K562 (cell line): Measurements from ENCODE around the gene PRPSAP1. TPM values are rescaled to one million over a fixed set of nuclear protein-coding genes. Genes with fewer than 3 reads are reported as not detected.

Experiments
- BHLHE40 ChIP-seq: IDR thresholded peaks from 2 replicates; pipeline ENCODE4 v1.6.1; 2011; ENCODE audit warnings: low read length, improper control_type of control experiment
- CTBP1 ChIP-seq: fragments of 450-650 bp; IDR thresholded peaks from 2 replicates; pipeline ENCODE4 v1.6.1; 2016; ENCODE audit warnings: borderline replicate concordance
- EP300 ChIP-seq: IDR thresholded peaks from 2 replicates; pipeline ENCODE4 v1.6.1; 2012; ENCODE audit warnings: low read length, improper control_type of control experiment
- HDGF ChIP-seq: fragments of 450-650 bp; IDR thresholded peaks from 2 replicates; pipeline ENCODE4 v1.6.1; 2016
- MAZ ChIP-seq, 2 experiments: fragments of 450-650 bp in 1 of 2; sonication (generic) in 1 of 2; formaldehyde crosslinking; IDR thresholded peaks in 1 of 2; conservative IDR thresholded peaks in 1 of 2; 2 replicates each; pipeline versions ENCODE4 v1.4.0 to v1.5.0; 2020; ENCODE audit warnings: mild to moderate bottlenecking in 1 of 2, missing genetic modification reagents in 1 of 2
- MBD2 ChIP-seq: sonication (generic); IDR thresholded peaks from 2 replicates; pipeline ENCODE4 v1.6.1; 2016; ENCODE audit warnings: low read depth, borderline replicate concordance
- NFRKB ChIP-seq: fragments of 450-650 bp; IDR thresholded peaks from 2 replicates; pipeline ENCODE4 v1.6.1; 2016; ENCODE audit warnings: low read depth
- PML ChIP-seq: IDR thresholded peaks from 2 replicates; pipeline ENCODE4 v1.6.1; 2012; ENCODE audit warnings: low read length, inconsistent platforms
- POLR2AphosphoS5 ChIP-seq: IDR thresholded peaks from 2 replicates; pipeline ENCODE4 v1.6.1; 2011; ENCODE audit warnings: mild to moderate bottlenecking, low read depth, low read length, moderate library complexity; ENCODE audit not compliant: control insufficient read depth, insufficient read depth
- SP2 ChIP-seq: IDR thresholded peaks from 2 replicates; pipeline ENCODE4 v1.6.1; 2011; ENCODE audit warnings: mild to moderate bottlenecking, low read depth, low read length, moderate library complexity; ENCODE audit not compliant: poor library complexity, severe bottlenecking; ENCODE audit errors: extremely low read depth
- TAL1 ChIP-seq: fragments of 450-650 bp; IDR thresholded peaks from 2 replicates; pipeline ENCODE4 v1.6.1; 2016; ENCODE audit warnings: mild to moderate bottlenecking
- TBL1XR1 ChIP-seq, 2 experiments: IDR thresholded peaks; 2 replicates each; pipeline ENCODE4 v1.6.1; 2012; ENCODE audit warnings: improper control_type of control experiment in 2 of 2, low read length in 2 of 2, mild to moderate bottlenecking in 1 of 2
- YY1 ChIP-seq, 3 experiments: IDR thresholded peaks; 2 replicates each; pipeline ENCODE4 v1.6.1; 2011; ENCODE audit warnings: low read length in 2 of 3, mild to moderate bottlenecking in 2 of 3, moderate library complexity in 2 of 3, borderline replicate concordance in 1 of 3, control low read depth in 1 of 3, low read depth in 1 of 3; ENCODE audit not compliant: insufficient read depth in 3 of 3, insufficient replicate concordance in 2 of 3, control insufficient read depth in 1 of 3, insufficient read length in 1 of 3; ENCODE audit errors: extremely low read depth in 1 of 3
- ZNF165 ChIP-seq: fragments of 250-450 bp; sonication (Bioruptor Pico); IDR thresholded peaks from 2 replicates; pipeline ENCODE4 v1.4.0; 2020; ENCODE audit warnings: borderline replicate concordance
- ZNF263 ChIP-seq: sonication (generic); formaldehyde crosslinking; IDR thresholded peaks from 2 replicates; pipeline ENCODE4 v1.8.0; 2022; ENCODE audit warnings: mild to moderate bottlenecking, missing genetic modification reagents, borderline replicate concordance
- ZNF324 ChIP-seq: fragments of 250-450 bp; sonication (Bioruptor Pico); IDR thresholded peaks from 2 replicates; pipeline ENCODE4 v1.4.0; 2020; ENCODE audit warnings: mild to moderate bottlenecking
- polyA plus RNA-seq, 8 experiments: library from polyadenylated mRNA; depleted of rRNA in 4 of 8; stranded (reverse) in 5 of 8; unstranded in 3 of 8; fragments of >200 nt; fragmentation: Nextera tagmentation in 2 of 8; fragmentation: Illumina TruSeq in 1 of 8; extraction: Ambion mirVana in 2 of 8; extraction: Trizol in 1 of 8; gene quantifications; 2 replicates each; pipeline versions ENCODE4 v1.2.1 to v1.2.3, GENCODE V29; 2011 to 2014; ENCODE audit warnings: inconsistent platforms in 1 of 8, missing spikeins in 1 of 8
- total RNA-seq, 7 experiments: library from RNA; depleted of rRNA in 6 of 7; stranded (reverse); fragments of >200 nt in 6 of 7; fragmentation: Illumina TruSeq in 2 of 7; extraction: Trizol in 2 of 7; gene quantifications; 2 replicates each; pipeline versions ENCODE4 v1.2.1 to v1.2.3, GENCODE V29; 2011 to 2021; ENCODE audit warnings: low replicate concordance in 1 of 7
- TF ChIP-seq, protein P1 (sequence below): fragments of 450-650 bp; IDR thresholded peaks from 2 replicates; pipeline ENCODE4 v1.6.1; 2017; ENCODE audit warnings: antibody characterized with exemption
- TF ChIP-seq, protein P2 (sequence below): sonication (generic); formaldehyde crosslinking; IDR thresholded peaks from 2 replicates; pipeline ENCODE4 v1.8.0; 2022; ENCODE audit warnings: missing genetic modification reagents, mild to moderate bottlenecking, borderline replicate concordance
- TF ChIP-seq, protein P3 (sequence below): fragments of 450-650 bp; IDR thresholded peaks from 2 replicates; pipeline ENCODE4 v1.6.1; 2017; ENCODE audit warnings: mild to moderate bottlenecking, moderate library complexity
- TF ChIP-seq, protein P4 (sequence below): fragments of 450-650 bp; IDR thresholded peaks from 2 replicates; pipeline ENCODE4 v1.6.1; 2016; ENCODE audit warnings: antibody characterized with exemption

PRPSAP1 gene
- total and polyA plus RNA-seq, 9 of the 15 experiments (the other 6 are each of a cell fraction or from before 2014, with no cell fraction given) = 21.9 to 77.1 (median 40.8) TPM

DNA sequence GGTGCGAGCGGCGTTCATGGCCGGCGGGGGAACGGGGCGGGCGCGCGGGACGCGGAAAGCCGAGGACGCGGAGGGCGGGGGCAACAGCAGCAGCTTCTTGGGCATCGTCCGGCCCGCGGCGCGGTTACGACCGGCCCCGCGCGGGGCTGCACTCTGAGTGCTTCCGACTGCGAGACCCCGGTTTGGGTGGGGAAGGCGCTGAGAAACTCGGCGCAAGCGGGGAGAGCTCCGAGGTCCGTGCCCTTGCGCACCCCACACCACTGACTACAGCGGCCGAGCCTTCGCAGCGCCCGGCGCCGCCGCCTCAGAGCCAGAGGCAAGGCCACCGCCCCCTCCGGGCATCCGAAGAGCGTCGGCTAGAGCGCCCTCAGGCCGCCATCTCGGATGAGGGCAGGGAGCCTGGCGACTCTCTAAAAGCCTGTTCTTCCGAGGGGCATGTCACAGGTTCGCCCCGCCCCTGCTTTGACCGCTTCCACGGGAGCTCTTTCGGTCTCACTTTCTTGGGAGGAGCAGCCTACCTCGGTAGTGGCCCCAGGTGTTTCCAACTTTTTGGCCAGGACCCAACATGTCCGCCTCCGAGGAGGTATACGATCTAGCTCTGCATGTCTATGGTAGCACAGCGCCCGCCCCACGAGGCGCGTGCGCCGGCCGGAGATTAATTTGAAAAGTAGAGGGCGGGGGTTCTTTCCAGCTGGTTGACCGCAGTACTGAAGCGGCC lies at the start of gene PRPSAP1 (continued):
- TF ChIP-seq, protein P1, sequence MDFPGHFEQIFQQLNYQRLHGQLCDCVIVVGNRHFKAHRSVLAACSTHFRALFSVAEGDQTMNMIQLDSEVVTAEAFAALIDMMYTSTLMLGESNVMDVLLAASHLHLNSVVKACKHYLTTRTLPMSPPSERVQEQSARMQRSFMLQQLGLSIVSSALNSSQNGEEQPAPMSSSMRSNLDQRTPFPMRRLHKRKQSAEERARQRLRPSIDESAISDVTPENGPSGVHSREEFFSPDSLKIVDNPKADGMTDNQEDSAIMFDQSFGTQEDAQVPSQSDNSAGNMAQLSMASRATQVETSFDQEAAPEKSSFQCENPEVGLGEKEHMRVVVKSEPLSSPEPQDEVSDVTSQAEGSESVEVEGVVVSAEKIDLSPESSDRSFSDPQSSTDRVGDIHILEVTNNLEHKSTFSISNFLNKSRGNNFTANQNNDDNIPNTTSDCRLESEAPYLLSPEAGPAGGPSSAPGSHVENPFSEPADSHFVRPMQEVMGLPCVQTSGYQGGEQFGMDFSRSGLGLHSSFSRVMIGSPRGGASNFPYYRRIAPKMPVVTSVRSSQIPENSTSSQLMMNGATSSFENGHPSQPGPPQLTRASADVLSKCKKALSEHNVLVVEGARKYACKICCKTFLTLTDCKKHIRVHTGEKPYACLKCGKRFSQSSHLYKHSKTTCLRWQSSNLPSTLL = no peak
- peak; percentile 89 to 94 for TF ChIP-seq MAZ (CRISPR knock-in tag; conservative IDR thresholded peaks at IDR 0.05 in 1 of 2, IDR thresholded peaks at IDR 0.05 in 1 of 2)
- 0 out of 2 replicates have a peak, but pooled peaks have one; percentile 55 for TF ChIP-seq ZNF263
- no peak for TF ChIP-seq ZNF165 (CRISPR knock-in tag)
- TF ChIP-seq SP2 = peak; percentile 97
- TF ChIP-seq EP300 = no peak
- TF ChIP-seq TBL1XR1 (IDR thresholded peaks at IDR 0.05; ENCODE audit: low read length in 2 of 2) = peak in 1 of 2 experiments; percentile 7; a peak in 1 of 4 replicates
- TF ChIP-seq, protein P2, sequence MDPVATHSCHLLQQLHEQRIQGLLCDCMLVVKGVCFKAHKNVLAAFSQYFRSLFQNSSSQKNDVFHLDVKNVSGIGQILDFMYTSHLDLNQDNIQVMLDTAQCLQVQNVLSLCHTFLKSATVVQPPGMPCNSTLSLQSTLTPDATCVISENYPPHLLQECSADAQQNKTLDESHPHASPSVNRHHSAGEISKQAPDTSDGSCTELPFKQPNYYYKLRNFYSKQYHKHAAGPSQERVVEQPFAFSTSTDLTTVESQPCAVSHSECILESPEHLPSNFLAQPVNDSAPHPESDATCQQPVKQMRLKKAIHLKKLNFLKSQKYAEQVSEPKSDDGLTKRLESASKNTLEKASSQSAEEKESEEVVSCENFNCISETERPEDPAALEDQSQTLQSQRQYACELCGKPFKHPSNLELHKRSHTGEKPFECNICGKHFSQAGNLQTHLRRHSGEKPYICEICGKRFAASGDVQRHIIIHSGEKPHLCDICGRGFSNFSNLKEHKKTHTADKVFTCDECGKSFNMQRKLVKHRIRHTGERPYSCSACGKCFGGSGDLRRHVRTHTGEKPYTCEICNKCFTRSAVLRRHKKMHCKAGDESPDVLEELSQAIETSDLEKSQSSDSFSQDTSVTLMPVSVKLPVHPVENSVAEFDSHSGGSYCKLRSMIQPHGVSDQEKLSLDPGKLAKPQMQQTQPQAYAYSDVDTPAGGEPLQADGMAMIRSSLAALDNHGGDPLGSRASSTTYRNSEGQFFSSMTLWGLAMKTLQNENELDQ (CRISPR knock-in tag) = no peak
- TF ChIP-seq POLR2AphosphoS5 = peak; percentile 63
- TF ChIP-seq CTBP1 = peak; percentile 91
- TF ChIP-seq, protein P3, sequence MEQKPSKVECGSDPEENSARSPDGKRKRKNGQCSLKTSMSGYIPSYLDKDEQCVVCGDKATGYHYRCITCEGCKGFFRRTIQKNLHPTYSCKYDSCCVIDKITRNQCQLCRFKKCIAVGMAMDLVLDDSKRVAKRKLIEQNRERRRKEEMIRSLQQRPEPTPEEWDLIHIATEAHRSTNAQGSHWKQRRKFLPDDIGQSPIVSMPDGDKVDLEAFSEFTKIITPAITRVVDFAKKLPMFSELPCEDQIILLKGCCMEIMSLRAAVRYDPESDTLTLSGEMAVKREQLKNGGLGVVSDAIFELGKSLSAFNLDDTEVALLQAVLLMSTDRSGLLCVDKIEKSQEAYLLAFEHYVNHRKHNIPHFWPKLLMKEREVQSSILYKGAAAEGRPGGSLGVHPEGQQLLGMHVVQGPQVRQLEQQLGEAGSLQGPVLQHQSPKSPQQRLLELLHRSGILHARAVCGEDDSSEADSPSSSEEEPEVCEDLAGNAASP = no peak
- no peak for TF ChIP-seq HDGF
- TF ChIP-seq, protein P4, sequence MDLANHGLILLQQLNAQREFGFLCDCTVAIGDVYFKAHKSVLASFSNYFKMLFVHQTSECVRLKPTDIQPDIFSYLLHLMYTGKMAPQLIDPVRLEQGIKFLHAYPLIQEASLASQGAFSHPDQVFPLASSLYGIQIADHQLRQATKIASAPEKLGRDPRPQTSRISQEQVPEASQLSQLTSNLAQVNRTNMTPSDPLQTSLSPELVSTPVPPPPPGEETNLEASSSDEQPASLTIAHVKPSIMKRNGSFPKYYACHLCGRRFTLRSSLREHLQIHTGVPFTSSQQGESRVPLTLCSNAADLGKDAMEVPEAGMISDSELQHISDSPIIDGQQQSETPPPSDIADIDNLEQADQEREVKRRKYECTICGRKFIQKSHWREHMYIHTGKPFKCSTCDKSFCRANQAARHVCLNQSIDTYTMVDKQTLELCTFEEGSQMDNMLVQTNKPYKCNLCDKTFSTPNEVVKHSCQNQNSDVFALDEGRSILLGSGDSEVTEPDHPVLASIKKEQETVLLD = peak; percentile 73
- peak; percentile 88 for TF ChIP-seq NFRKB
- TF ChIP-seq TAL1 = peak; percentile 9; the same call in 1 of the 2 replicates
- peak; percentile 41; the same call in 1 of the 2 replicates for TF ChIP-seq PML
- TF ChIP-seq MBD2 = peak; percentile 78
- peak; percentile 97 to 99 (median 99) for TF ChIP-seq YY1 (IDR thresholded peaks at IDR 0.05; ENCODE audit: borderline replicate concordance in 1 of 3, control insufficient read depth in 1 of 3, extremely low read depth in 1 of 3, insufficient read depth in 3 of 3, insufficient read length in 1 of 3, insufficient replicate concordance in 2 of 3, low read depth in 1 of 3, low read length in 2 of 3)
- no peak for TF ChIP-seq ZNF324 (CRISPR knock-in tag)
- peak; percentile 62 for TF ChIP-seq BHLHE40
